ENCODE results near the gene ADGRF4.

DNA sequence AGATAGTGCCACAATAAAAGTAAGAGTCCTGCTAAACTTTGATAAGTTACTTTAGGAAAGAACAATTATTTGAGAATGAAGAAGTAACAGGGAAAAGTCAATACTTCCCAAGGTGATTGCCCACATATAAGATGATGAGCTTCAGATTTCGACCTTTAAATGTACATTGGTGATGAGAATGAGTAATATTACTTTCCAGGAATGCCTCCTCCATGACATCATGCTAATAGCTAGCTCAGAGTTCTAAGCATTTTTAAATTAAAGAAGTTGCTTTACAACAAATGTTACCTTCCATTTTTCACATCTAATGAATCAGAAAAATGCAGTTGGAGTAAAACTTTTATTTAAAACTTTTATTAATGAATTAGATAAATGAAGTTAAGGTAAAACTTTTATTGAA lies 61.0 kb downstream of the ADGRF4 start:
- TF ChIP-seq, protein P1, sequence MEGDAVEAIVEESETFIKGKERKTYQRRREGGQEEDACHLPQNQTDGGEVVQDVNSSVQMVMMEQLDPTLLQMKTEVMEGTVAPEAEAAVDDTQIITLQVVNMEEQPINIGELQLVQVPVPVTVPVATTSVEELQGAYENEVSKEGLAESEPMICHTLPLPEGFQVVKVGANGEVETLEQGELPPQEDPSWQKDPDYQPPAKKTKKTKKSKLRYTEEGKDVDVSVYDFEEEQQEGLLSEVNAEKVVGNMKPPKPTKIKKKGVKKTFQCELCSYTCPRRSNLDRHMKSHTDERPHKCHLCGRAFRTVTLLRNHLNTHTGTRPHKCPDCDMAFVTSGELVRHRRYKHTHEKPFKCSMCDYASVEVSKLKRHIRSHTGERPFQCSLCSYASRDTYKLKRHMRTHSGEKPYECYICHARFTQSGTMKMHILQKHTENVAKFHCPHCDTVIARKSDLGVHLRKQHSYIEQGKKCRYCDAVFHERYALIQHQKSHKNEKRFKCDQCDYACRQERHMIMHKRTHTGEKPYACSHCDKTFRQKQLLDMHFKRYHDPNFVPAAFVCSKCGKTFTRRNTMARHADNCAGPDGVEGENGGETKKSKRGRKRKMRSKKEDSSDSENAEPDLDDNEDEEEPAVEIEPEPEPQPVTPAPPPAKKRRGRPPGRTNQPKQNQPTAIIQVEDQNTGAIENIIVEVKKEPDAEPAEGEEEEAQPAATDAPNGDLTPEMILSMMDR (conservative IDR thresholded peaks at IDR 0.05), result no peak
- no peak for TF ChIP-seq EZH2 (IDR thresholded peaks at IDR 0.05; ENCODE audit: low read depth)

Measured in PC-9 (cell line).